GM23338 (cell line): ENCODE measurements around the gene CTDSP2. TPM values are rescaled to one million over a fixed set of nuclear protein-coding genes. Genes with fewer than 3 reads are reported as not detected.
A peak's percentile ranks its signal among the peaks of the same experiment; 100 is the strongest.

ENCODE experiments used
- ATAC-seq: fragments of 200-7000 bp; cut with Tn5 transposase; 3 replicates; pipeline ENCODE4 v1.9.1; 2020
- DNase-seq: peaks from one replicate; pipeline ENCODE4 v3.0.0-alpha.2; 2015; ENCODE audit warnings: low spot score
- H2AFZ ChIP-seq: fragments of 200-600 bp; sonication (generic); 2 replicates; pipeline ENCODE4 v1.8.0; 2016; ENCODE audit warnings: antibody characterized with exemption, mild to moderate bottlenecking, moderate library complexity
- H3F3A ChIP-seq: fragments of 200-600 bp; sonication (generic); replicated peaks from 2 replicates; pipeline ENCODE4 v1.8.0; 2017; ENCODE audit warnings: antibody characterized with exemption, mixed run types, low read depth
- H3K27ac ChIP-seq: fragments of 200-600 bp; sonication (generic); 2 replicates; pipeline ENCODE4 v1.6.1; 2016; ENCODE audit warnings: low read depth
- H3K27me3 ChIP-seq: fragments of 200-600 bp; sonication (generic); 2 replicates; pipeline ENCODE4 v1.8.0; 2016; ENCODE audit warnings: mild to moderate bottlenecking, mixed run types, moderate library complexity; ENCODE audit not compliant: insufficient read depth
- H3K36me3 ChIP-seq: fragments of 200-600 bp; sonication (generic); 2 replicates; pipeline ENCODE4 v1.8.0; 2016; ENCODE audit warnings: mild to moderate bottlenecking; ENCODE audit not compliant: insufficient read depth
- H3K4me1 ChIP-seq: fragments of 200-600 bp; sonication (generic); 2 replicates; pipeline ENCODE4 v1.8.0; 2016; ENCODE audit warnings: mild to moderate bottlenecking, moderate library complexity; ENCODE audit not compliant: insufficient read depth
- H3K4me2 ChIP-seq: fragments of 200-600 bp; sonication (generic); 2 replicates; pipeline ENCODE4 v1.7.1; 2017; ENCODE audit warnings: mixed run types
- H3K4me3 ChIP-seq: fragments of 200-600 bp; sonication (generic); 2 replicates; pipeline ENCODE4 v1.6.1; 2016; ENCODE audit warnings: mixed run types
- H3K79me2 ChIP-seq: fragments of 200-600 bp; sonication (generic); replicated peaks from 2 replicates; pipeline ENCODE4 v1.8.0; 2017; ENCODE audit warnings: mild to moderate bottlenecking; ENCODE audit not compliant: insufficient read depth
- H3K9me2 ChIP-seq: fragments of 200-600 bp; sonication (generic); 2 replicates; pipeline ENCODE4 v1.8.0; 2017; ENCODE audit not compliant: insufficient read depth
- H4K20me1 ChIP-seq: fragments of 200-600 bp; sonication (generic); replicated peaks from 2 replicates; pipeline ENCODE4 v1.8.0; 2017; ENCODE audit warnings: mild to moderate bottlenecking; ENCODE audit not compliant: insufficient read depth
- H3K27ac Mint-ChIP-seq: 2 replicates; pipeline ENCODE4 v1.8.0; 2020; ENCODE audit warnings: inconsistent platforms, mild to moderate bottlenecking, moderate library complexity, mixed read lengths
- H3K27me3 Mint-ChIP-seq: 3 replicates; pipeline ENCODE4 v1.8.0; 2022; ENCODE audit warnings: low read depth, mild to moderate bottlenecking, moderate library complexity, mixed read lengths, inconsistent platforms; ENCODE audit not compliant: insufficient read depth, poor library complexity
- H3K36me3 Mint-ChIP-seq: 3 replicates; pipeline ENCODE4 v1.8.0; 2021; ENCODE audit warnings: low read depth, mild to moderate bottlenecking, inconsistent platforms, moderate library complexity, mixed read lengths
- H3K4me1 Mint-ChIP-seq: 3 replicates; pipeline ENCODE4 v1.8.0; 2020; ENCODE audit warnings: mild to moderate bottlenecking, inconsistent platforms, mixed read lengths
- H3K4me3 Mint-ChIP-seq: 3 replicates; pipeline ENCODE4 v1.8.0; 2021; ENCODE audit warnings: moderate library complexity, mild to moderate bottlenecking, inconsistent platforms, mixed read lengths
- H3K9me3 Mint-ChIP-seq: 3 replicates; pipeline ENCODE4 v1.8.0; 2020; ENCODE audit warnings: moderate library complexity, mild to moderate bottlenecking, inconsistent platforms, mixed read lengths
- EZH2phosphoT487 ChIP-seq: fragments of 200-600 bp; sonication (generic); IDR thresholded peaks from one replicate; pipeline ENCODE4 v1.8.1; 2018; ENCODE audit warnings: antibody characterized with exemption; ENCODE audit not compliant: unreplicated experiment
- JUNB ChIP-seq: IDR thresholded peaks from one replicate; pipeline ENCODE4 v1.6.1; 2016; ENCODE audit warnings: antibody characterized with exemption; ENCODE audit not compliant: unreplicated experiment
- POLR2AphosphoS5 ChIP-seq: IDR thresholded peaks from 2 replicates; pipeline ENCODE4 v1.6.1; 2016; ENCODE audit warnings: antibody characterized with exemption, low read depth
- REST ChIP-seq: IDR thresholded peaks from one replicate; pipeline ENCODE4 v1.6.1; 2018; ENCODE audit warnings: antibody characterized with exemption; ENCODE audit not compliant: unreplicated experiment
- STAT1 ChIP-seq: IDR thresholded peaks from one replicate; pipeline ENCODE4 v1.6.1; 2016; ENCODE audit warnings: antibody characterized with exemption; ENCODE audit not compliant: unreplicated experiment
- ZNF462 ChIP-seq: fragments of 250-450 bp; sonication (Bioruptor Pico); IDR thresholded peaks from 2 replicates; pipeline ENCODE4 v1.5.0; 2020; ENCODE audit warnings: mild to moderate bottlenecking, moderate library complexity
- polyA plus RNA-seq: library from polyadenylated mRNA; unstranded; fragments of >200 nt; fragmentation: Nextera tagmentation; extraction: Ambion mirVana; gene quantifications from 2 replicates; pipeline ENCODE4 v1.2.1, GENCODE V29; 2016
- total RNA-seq: library from RNA; depleted of rRNA; stranded (reverse); fragments of >200 nt; shearing (Covaris generic); gene quantifications from 2 replicates; pipeline ENCODE4 v1.2.3, GENCODE V29; 2014

Gene CTDSP2
- total and polyA plus RNA-seq, 2 experiments from 2014 or later = 22.8 to 81.9 TPM

GRCh38 chr12:57887631-57888408 is 41.3 kb upstream of the CTDSP2 start:
- DNase-seq = peak; percentile 57

More at GRCh38 chr12:57887631-57888408, 41.3 kb upstream of the CTDSP2 start:
- Histone ChIP-seq H3K27me3 (0 out of 2 replicates have a peak, but pooled peaks cover 3% of the 10 kb centered on the region), H3K79me2 (no peaks in the 10 kb centered on the region), H3K27ac (no peak overlapping the region), H4K20me1 (no peaks in the 10 kb centered on the region), H3F3A (0 out of 2 replicates have a peak, but pooled peaks cover 2% of the 10 kb centered on the region), H2AFZ (peak overlapping the region; percentile 99), H3K9me2 (no peaks in the 10 kb centered on the region), H3K4me2 (peak overlapping the region; percentile 68), H3K4me1 (peaks cover 20% of the 10 kb centered on the region), H3K36me3 (no peaks in the 10 kb centered on the region), H3K4me3 (peak overlapping the region; percentile 30)
- Mint-ChIP-seq H3K4me3 (no peak overlapping the region; the same call in 2 of the 3 replicates), H3K36me3 (peaks cover 5% of the 10 kb centered on the region; the same call in 2 of the 3 replicates), H3K9me3 (peaks cover 8% of the 10 kb centered on the region; the same call in 2 of the 3 replicates), H3K27ac (no peak overlapping the region), H3K27me3 (peaks cover 6% of the 10 kb centered on the region), H3K4me1 (peaks cover 24% of the 10 kb centered on the region)
- no peak for TF ChIP-seq REST
- TF ChIP-seq JUNB = no peak
- no peak for TF ChIP-seq STAT1
- TF ChIP-seq EZH2phosphoT487 = no peak
- no peak for TF ChIP-seq POLR2AphosphoS5
- no peak for TF ChIP-seq ZNF462 (CRISPR knock-in tag)
- ATAC-seq = peak; percentile 64
